Measurements from ENCODE around the gene KRT2. TPM values are rescaled to one million over a fixed set of nuclear protein-coding genes. Genes with fewer than 3 reads are reported as not detected.

KRT2 gene
- total RNA-seq, 1 donor from 2014 or later, result not detected

- Mint-ChIP-seq H3K27ac (no peak overlapping the region), H3K9me3 (no peaks in the 10 kb centered on the region), H3K36me3 (no peaks in the 10 kb centered on the region), H3K27me3 (peaks cover 29% of the 10 kb centered on the region), H3K4me3 (no peak overlapping the region), H3K4me1 (ENCODE audit: unreplicated experiment) (no peaks in the 10 kb centered on the region)
- DNase-seq (ENCODE audit: extremely low spot score, unreplicated experiment), result peak; percentile 18
- TF ChIP-seq CTCF (conservative IDR thresholded peaks at IDR 0.05), result no peak
Observed at GRCh38 chr12:52631264-52631663, 20.7 kb downstream of the KRT2 start.

- peak; percentile 13 for DNase-seq (ENCODE audit: extremely low spot score, unreplicated experiment)
- Mint-ChIP-seq H3K4me1 (ENCODE audit: unreplicated experiment) (no peaks in the 10 kb centered on the region), H3K36me3 (no peaks in the 10 kb centered on the region), H3K9me3 (no peaks in the 10 kb centered on the region), H3K4me3 (no peak overlapping the region), H3K27me3 (peaks cover 29% of the 10 kb centered on the region), H3K27ac (no peak overlapping the region)
- no peak for TF ChIP-seq CTCF (conservative IDR thresholded peaks at IDR 0.05)
Observed at GRCh38 chr12:52630599-52631200, 21.3 kb downstream of the KRT2 start.

- DNase-seq (ENCODE audit: extremely low spot score, unreplicated experiment), result peak; percentile 42
- Mint-ChIP-seq H3K27ac (no peak overlapping the region), H3K4me1 (ENCODE audit: unreplicated experiment) (no peaks in the 10 kb centered on the region), H3K36me3 (no peaks in the 10 kb centered on the region), H3K27me3 (peaks cover 31% of the 10 kb centered on the region), H3K9me3 (no peaks in the 10 kb centered on the region), H3K4me3 (no peak overlapping the region)
- TF ChIP-seq CTCF (conservative IDR thresholded peaks at IDR 0.05), result no peak
Observed at GRCh38 chr12:52630008-52630500, 22.0 kb downstream of the KRT2 start.

GRCh38 chr12:52629281-52630007 lies 22.6 kb downstream of the KRT2 start:
- peak; percentile 25 for DNase-seq (ENCODE audit: extremely low spot score, unreplicated experiment)
- H3K9me3 Mint-ChIP-seq, result no peaks in the 10 kb centered on the region
- H3K27me3 Mint-ChIP-seq, result peaks cover 33% of the 10 kb centered on the region
- no peaks in the 10 kb centered on the region for H3K4me1 Mint-ChIP-seq (ENCODE audit: unreplicated experiment)
- H3K4me3 Mint-ChIP-seq, result no peak overlapping the region
- no peak overlapping the region for H3K27ac Mint-ChIP-seq
- TF ChIP-seq CTCF (conservative IDR thresholded peaks at IDR 0.05), result no peak
- H3K36me3 Mint-ChIP-seq, result no peaks in the 10 kb centered on the region

GRCh38 chr12:52628841-52629240 lies 23.2 kb downstream of the KRT2 start:
- Mint-ChIP-seq H3K27ac (no peak overlapping the region), H3K4me3 (no peak overlapping the region), H3K27me3 (peaks cover 27% of the 10 kb centered on the region), H3K4me1 (ENCODE audit: unreplicated experiment) (no peaks in the 10 kb centered on the region), H3K36me3 (no peaks in the 10 kb centered on the region), H3K9me3 (no peaks in the 10 kb centered on the region)
- peak; percentile 32 for DNase-seq (ENCODE audit: extremely low spot score, unreplicated experiment)
- no peak for TF ChIP-seq CTCF (conservative IDR thresholded peaks at IDR 0.05)
